H9 (cell line): ENCODE results near the gene SMIM13. TPM values are rescaled to one million over a fixed set of nuclear protein-coding genes. Genes with fewer than 3 reads are reported as not detected.

Experiments
- DNase-seq: peaks from one replicate; pipeline ENCODE4 v3.0.0-alpha.2; 2017
- H2AFZ ChIP-seq: one replicate; pipeline ENCODE4 v1.6.1; 2013; ENCODE audit warnings: mild to moderate bottlenecking, low read length, control low read depth, moderate library complexity
- H2AK5ac ChIP-seq: 2 replicates; pipeline ENCODE4 v1.6.1; 2013; ENCODE audit warnings: low read length, control low read depth, mixed read lengths; ENCODE audit not compliant: insufficient read length
- H2BK120ac ChIP-seq: one replicate; pipeline ENCODE4 v1.6.1; 2013; ENCODE audit warnings: low read depth, mild to moderate bottlenecking, low read length, control low read depth, inconsistent platforms; ENCODE audit not compliant: poor library complexity, severe bottlenecking
- H2BK12ac ChIP-seq: 2 replicates; pipeline ENCODE4 v1.6.1; 2013; ENCODE audit warnings: low read length, control low read depth, mixed read lengths, low read depth; ENCODE audit not compliant: insufficient read length
- H2BK15ac ChIP-seq: 2 replicates; pipeline ENCODE4 v1.6.1; 2013; ENCODE audit warnings: low read depth, low read length, control low read depth
- H2BK20ac ChIP-seq: one replicate; pipeline ENCODE4 v1.6.1; 2013; ENCODE audit warnings: low read depth, mild to moderate bottlenecking, low read length, control low read depth, inconsistent platforms; ENCODE audit not compliant: poor library complexity, severe bottlenecking
- H2BK5ac ChIP-seq: 2 replicates; pipeline ENCODE4 v1.6.1; 2013; ENCODE audit warnings: low read length, control low read depth, mixed read lengths; ENCODE audit not compliant: insufficient read length
- H3K14ac ChIP-seq: 2 replicates; pipeline ENCODE4 v1.6.1; 2013; ENCODE audit warnings: low read length, control low read depth; ENCODE audit not compliant: insufficient read depth
- H3K18ac ChIP-seq: 2 replicates; pipeline ENCODE4 v1.6.1; 2013; ENCODE audit warnings: low read depth, mild to moderate bottlenecking, mixed read lengths, low read length, control low read depth; ENCODE audit not compliant: insufficient read length
- H3K23ac ChIP-seq: 2 replicates; pipeline ENCODE4 v1.6.1; 2013; ENCODE audit warnings: low read length, control low read depth, mixed read lengths, low read depth; ENCODE audit not compliant: insufficient read length
- H3K23me2 ChIP-seq: 2 replicates; pipeline ENCODE4 v1.6.1; 2013; ENCODE audit warnings: low read depth, mild to moderate bottlenecking, mixed read lengths, low read length, control low read depth; ENCODE audit not compliant: insufficient read length, poor library complexity, severe bottlenecking
- H3K27ac ChIP-seq: 2 replicates; pipeline ENCODE4 v1.5.1; 2013; ENCODE audit warnings: low read length, control low read depth, mixed read lengths, low read depth; ENCODE audit not compliant: insufficient read length
- H3K27me3 ChIP-seq: 2 replicates; pipeline ENCODE4 v1.6.1; 2013; ENCODE audit warnings: low read length, control low read depth, inconsistent platforms; ENCODE audit not compliant: insufficient read depth
- H3K4ac ChIP-seq: 2 replicates; pipeline ENCODE4 v1.6.1; 2013; ENCODE audit warnings: low read depth, mild to moderate bottlenecking, control low read depth, inconsistent platforms, low read length, moderate library complexity
- H3K4me1 ChIP-seq: 2 replicates; pipeline ENCODE4 v1.6.1; 2013; ENCODE audit warnings: low read length, control low read depth, inconsistent platforms; ENCODE audit not compliant: insufficient read depth
- H3K4me2 ChIP-seq: 2 replicates; pipeline ENCODE4 v1.6.1; 2013; ENCODE audit warnings: low read length, control low read depth, mixed read lengths; ENCODE audit not compliant: insufficient read length, insufficient read depth
- H3K56ac ChIP-seq: 2 replicates; pipeline ENCODE4 v1.6.1; 2013; ENCODE audit warnings: low read depth, mild to moderate bottlenecking, mixed read lengths, low read length, control low read depth; ENCODE audit not compliant: insufficient read length
- H3K79me1 ChIP-seq: 2 replicates; pipeline ENCODE4 v1.6.1; 2013; ENCODE audit warnings: low read depth, mild to moderate bottlenecking, moderate library complexity, low read length, control low read depth, inconsistent platforms; ENCODE audit not compliant: insufficient read depth, poor library complexity, severe bottlenecking
- H3K79me2 ChIP-seq: 2 replicates; pipeline ENCODE4 v1.6.1; 2013; ENCODE audit warnings: low read length, control low read depth, inconsistent platforms; ENCODE audit not compliant: insufficient read depth
- H3K9ac ChIP-seq: 2 replicates; pipeline ENCODE4 v1.6.1; 2013; ENCODE audit warnings: low read length, control low read depth, mixed read lengths; ENCODE audit not compliant: insufficient read length; ENCODE audit errors: extremely low read depth
- H3K9me3 ChIP-seq: one replicate; pipeline ENCODE4 v1.6.1; 2013; ENCODE audit warnings: low read depth, low read length, inconsistent platforms; ENCODE audit not compliant: control insufficient read depth
- H3T11ph ChIP-seq: one replicate; pipeline ENCODE4 v1.6.1; 2013; ENCODE audit warnings: mild to moderate bottlenecking, low read length, control low read depth, inconsistent platforms
- H4K20me1 ChIP-seq: one replicate; pipeline ENCODE4 v1.6.1; 2013; ENCODE audit not compliant: control insufficient read depth, insufficient read length, insufficient read depth
- H4K5ac ChIP-seq: 2 replicates; pipeline ENCODE4 v1.6.1; 2013; ENCODE audit warnings: low read depth, mild to moderate bottlenecking, mixed read lengths, low read length, control low read depth; ENCODE audit not compliant: insufficient read length
- H4K8ac ChIP-seq: replicated peaks from 2 replicates; pipeline ENCODE4 v1.6.1; 2013; ENCODE audit warnings: low read length, control low read depth, mixed read lengths, low read depth; ENCODE audit not compliant: insufficient read length
- H4K91ac ChIP-seq: 2 replicates; pipeline ENCODE4 v1.6.1; 2013; ENCODE audit warnings: low read depth, mild to moderate bottlenecking, moderate library complexity, mixed read lengths, low read length, control low read depth; ENCODE audit not compliant: insufficient read length
- H3K27ac Mint-ChIP-seq, 3 experiments: 2 replicates in 2 of 3; 3 replicates in 1 of 3; pipeline ENCODE4 v1.8.0; 2020 to 2021; ENCODE audit warnings: mixed read lengths in 3 of 3, mild to moderate bottlenecking in 1 of 3, moderate library complexity in 1 of 3
- H3K27me3 Mint-ChIP-seq: 2 replicates; pipeline ENCODE4 v1.8.0; 2021; ENCODE audit warnings: low read depth, mild to moderate bottlenecking, moderate library complexity, mixed read lengths
- H3K36me3 Mint-ChIP-seq, 3 experiments: 2 replicates in 2 of 3; 3 replicates in 1 of 3; pipeline ENCODE4 v1.8.0; 2020 to 2021; ENCODE audit warnings: low read depth in 3 of 3, mixed read lengths in 3 of 3; ENCODE audit not compliant: insufficient read depth in 1 of 3
- H3K4me1 Mint-ChIP-seq, 2 experiments: 2 replicates each; pipeline ENCODE4 v1.8.0; 2020; ENCODE audit warnings: mixed read lengths in 2 of 2
- H3K4me3 Mint-ChIP-seq, 2 experiments: 2 replicates in 1 of 2; 3 replicates in 1 of 2; pipeline ENCODE4 v1.8.0; 2020 to 2021; ENCODE audit warnings: mild to moderate bottlenecking in 2 of 2, mixed read lengths in 2 of 2, moderate library complexity in 1 of 2
- H3K9me3 Mint-ChIP-seq, 2 experiments: 2 replicates in 1 of 2; 3 replicates in 1 of 2; pipeline ENCODE4 v1.8.0; 2020; ENCODE audit warnings: mild to moderate bottlenecking in 2 of 2, mixed read lengths in 2 of 2, moderate library complexity in 1 of 2
- CTCF ChIP-seq: fragments of 200-600 bp; sonication (generic); conservative IDR thresholded peaks from 3 replicates; pipeline ENCODE4 v1.8.0; 2021; ENCODE audit warnings: antibody characterized with exemption, mild to moderate bottlenecking
- WGBS: extraction: QIAGEN DNeasy Blood & Tissue Kit; methylation state at CpG from one replicate; pipeline ENCODE4 v1.1.7; 2013; ENCODE audit warnings: missing lambda C conversion rate, low lambda C conversion rate, mixed read lengths; ENCODE audit not compliant: insufficient read length; ENCODE audit errors: extremely low coverage; 5-methylcytosine and 5-hydroxymethylcytosine counted together
- total RNA-seq: library from RNA; stranded (reverse); gene quantifications from 2 replicates; pipeline ENCODE4 v1.2.1, GENCODE V29; 2021

Gene SMIM13
- total RNA-seq, 1 experiment from 2014 or later, result 10.6 TPM

- H3K9me3 Mint-ChIP-seq, result no peaks in the 10 kb centered on the region
- no peak overlapping the region for H3K56ac ChIP-seq
Measured at GRCh38 chr6:11133281-11133680, 39.6 kb downstream of the SMIM13 start.

More at GRCh38 chr6:11133281-11133680, 39.6 kb downstream of the SMIM13 start:
- Histone ChIP-seq H4K5ac (no peak overlapping the region), H3K4me1 (no peaks in the 10 kb centered on the region), H4K91ac (no peak overlapping the region), H3K4me2 (no peak overlapping the region), H3K14ac (no peak overlapping the region), H2BK120ac (no peak overlapping the region), H2AK5ac (no peak overlapping the region), H2BK20ac (no peak overlapping the region), H3K27ac (no peak overlapping the region), H3K18ac (no peak overlapping the region), H3K27me3 (no peaks in the 10 kb centered on the region), H2BK5ac (no peak overlapping the region), H4K8ac (no peak overlapping the region), H2AFZ (no peak overlapping the region), H4K20me1 (no peaks in the 10 kb centered on the region), H2BK15ac (no peak overlapping the region), H3K9ac (no peak overlapping the region), H3K23ac (no peak overlapping the region), H3K9me3 (no peaks in the 10 kb centered on the region), H3K79me1 (no peaks in the 10 kb centered on the region), H3K79me2 (peaks cover 1% of the 10 kb centered on the region; the same call in 1 of the 2 replicates), H3K4ac (no peak overlapping the region), H3K23me2 (no peaks in the 10 kb centered on the region), H2BK12ac (no peak overlapping the region), H3T11ph (no peak overlapping the region)
- WGBS, result no CpG with 5 or more reads among the region's 5 CpGs
- H3K36me3 Mint-ChIP-seq, result peaks cover 6 to 13% (median 13%) of the 10 kb centered on the region in 3 experiments; a peak in 5 of 7 replicates
- H3K4me1 Mint-ChIP-seq, result peaks cover 11 to 18% of the 10 kb centered on the region in 2 experiments
- H3K4me3 Mint-ChIP-seq, result no peak overlapping the region
- no peak for TF ChIP-seq CTCF
- H3K27ac Mint-ChIP-seq, result no peak overlapping the region
- DNase-seq, result no peak
- no peaks in the 10 kb centered on the region for H3K27me3 Mint-ChIP-seq
